Measurements from ENCODE around the gene CTNNA2.

GRCh38 chr2:80114812-80115211 lies 602.0 kb downstream of the CTNNA2 start:
- TF ChIP-seq CTCF (IDR thresholded peaks at IDR 0.05) (no peak), POLR2A (IDR thresholded peaks at IDR 0.05) (no peak)
